Trophoblast cell (in vitro differentiated cells and primary cell): ENCODE measurements around the gene MACROD2.

Experiments
- DNase-seq, 2 donors: peaks; one replicate each; pipeline ENCODE4 v3.0.0-alpha.2; 2016
- H2AFZ ChIP-seq: 2 replicates; pipeline ENCODE4 v1.6.1; 2013; ENCODE audit warnings: low read length, moderate library complexity, mild to moderate bottlenecking; ENCODE audit not compliant: insufficient read depth, poor library complexity
- H2AK5ac ChIP-seq: 2 replicates; pipeline ENCODE4 v1.6.1; 2013; ENCODE audit warnings: mild to moderate bottlenecking, low read length
- H2BK120ac ChIP-seq: 2 replicates; pipeline ENCODE4 v1.6.1; 2013; ENCODE audit warnings: low read length, mild to moderate bottlenecking, moderate library complexity; ENCODE audit not compliant: insufficient read depth, poor library complexity
- H2BK12ac ChIP-seq: 2 replicates; pipeline ENCODE4 v1.6.1; 2013; ENCODE audit warnings: mild to moderate bottlenecking, low read length, moderate library complexity
- H2BK5ac ChIP-seq: 2 replicates; pipeline ENCODE4 v1.6.1; 2013; ENCODE audit warnings: low read length, low read depth, moderate library complexity, mild to moderate bottlenecking; ENCODE audit not compliant: poor library complexity
- H3K14ac ChIP-seq: 2 replicates; pipeline ENCODE4 v1.6.1; 2013; ENCODE audit warnings: mild to moderate bottlenecking, low read length
- H3K18ac ChIP-seq: 2 replicates; pipeline ENCODE4 v1.6.1; 2013; ENCODE audit warnings: mild to moderate bottlenecking, low read length
- H3K23ac ChIP-seq: 2 replicates; pipeline ENCODE4 v1.6.1; 2013; ENCODE audit warnings: low read length
- H3K27ac ChIP-seq: 2 replicates; pipeline ENCODE4 v1.5.1; 2013; ENCODE audit warnings: low read depth, mild to moderate bottlenecking, inconsistent platforms, low read length, moderate library complexity
- H3K27me3 ChIP-seq: 2 replicates; pipeline ENCODE4 v1.6.1; 2013; ENCODE audit warnings: inconsistent platforms, mild to moderate bottlenecking, low read length, moderate library complexity; ENCODE audit not compliant: insufficient read depth
- H3K36me3 ChIP-seq, 2 experiments: 1 replicate in 1 of 2; 2 replicates in 1 of 2; pipeline ENCODE4 v1.6.1; 2013; ENCODE audit warnings: low read length in 2 of 2, mild to moderate bottlenecking in 2 of 2, moderate library complexity in 1 of 2; ENCODE audit not compliant: insufficient read depth in 2 of 2, control insufficient read depth in 1 of 2
- H3K4ac ChIP-seq: 2 replicates; pipeline ENCODE4 v1.6.1; 2013; ENCODE audit warnings: low read depth, mild to moderate bottlenecking, low read length, moderate library complexity
- H3K4me1 ChIP-seq, 2 experiments: 1 replicate in 1 of 2; 2 replicates in 1 of 2; pipeline ENCODE4 v1.6.1; 2013; ENCODE audit warnings: low read length in 2 of 2, mild to moderate bottlenecking in 2 of 2, moderate library complexity in 1 of 2; ENCODE audit not compliant: insufficient read depth in 2 of 2, control insufficient read depth in 1 of 2
- H3K4me2 ChIP-seq: 2 replicates; pipeline ENCODE4 v1.6.1; 2013; ENCODE audit warnings: inconsistent platforms, mild to moderate bottlenecking, low read length, moderate library complexity
- H3K4me3 ChIP-seq: 2 replicates; pipeline ENCODE4 v1.5.1; 2013; ENCODE audit warnings: mild to moderate bottlenecking, low read depth, low read length, inconsistent platforms
- H3K79me1 ChIP-seq: one replicate; pipeline ENCODE4 v1.6.1; 2013; ENCODE audit warnings: low read length
- H3K79me2 ChIP-seq: 2 replicates; pipeline ENCODE4 v1.6.1; 2013; ENCODE audit warnings: low read length, mild to moderate bottlenecking; ENCODE audit not compliant: control insufficient read depth, insufficient read depth, poor library complexity
- H3K9ac ChIP-seq: 2 replicates; pipeline ENCODE4 v1.6.1; 2013; ENCODE audit warnings: mild to moderate bottlenecking, low read length
- H3K9me3 ChIP-seq: 2 replicates; pipeline ENCODE4 v1.6.1; 2013; ENCODE audit warnings: low read depth, mild to moderate bottlenecking, control low read depth, inconsistent platforms, low read length; ENCODE audit not compliant: insufficient read depth
- H4K12ac ChIP-seq: 2 replicates; pipeline ENCODE4 v1.6.1; 2013; ENCODE audit warnings: low read depth, mild to moderate bottlenecking, low read length, moderate library complexity
- H4K8ac ChIP-seq: 2 replicates; pipeline ENCODE4 v1.6.1; 2013; ENCODE audit warnings: low read depth, mild to moderate bottlenecking, low read length, moderate library complexity
- H4K91ac ChIP-seq: one replicate; pipeline ENCODE4 v1.6.1; 2013; ENCODE audit warnings: low read depth, mild to moderate bottlenecking, low read length, moderate library complexity
- WGBS: extraction: QIAGEN DNeasy Blood & Tissue Kit; methylation state at CpG from one replicate; pipeline ENCODE4 v1.1.7; 2013; ENCODE audit warnings: missing lambda C conversion rate; ENCODE audit not compliant: insufficient read length, insufficient coverage; ENCODE audit errors: extremely low coverage; 5-methylcytosine and 5-hydroxymethylcytosine counted together

Gene MACROD2

DNA sequence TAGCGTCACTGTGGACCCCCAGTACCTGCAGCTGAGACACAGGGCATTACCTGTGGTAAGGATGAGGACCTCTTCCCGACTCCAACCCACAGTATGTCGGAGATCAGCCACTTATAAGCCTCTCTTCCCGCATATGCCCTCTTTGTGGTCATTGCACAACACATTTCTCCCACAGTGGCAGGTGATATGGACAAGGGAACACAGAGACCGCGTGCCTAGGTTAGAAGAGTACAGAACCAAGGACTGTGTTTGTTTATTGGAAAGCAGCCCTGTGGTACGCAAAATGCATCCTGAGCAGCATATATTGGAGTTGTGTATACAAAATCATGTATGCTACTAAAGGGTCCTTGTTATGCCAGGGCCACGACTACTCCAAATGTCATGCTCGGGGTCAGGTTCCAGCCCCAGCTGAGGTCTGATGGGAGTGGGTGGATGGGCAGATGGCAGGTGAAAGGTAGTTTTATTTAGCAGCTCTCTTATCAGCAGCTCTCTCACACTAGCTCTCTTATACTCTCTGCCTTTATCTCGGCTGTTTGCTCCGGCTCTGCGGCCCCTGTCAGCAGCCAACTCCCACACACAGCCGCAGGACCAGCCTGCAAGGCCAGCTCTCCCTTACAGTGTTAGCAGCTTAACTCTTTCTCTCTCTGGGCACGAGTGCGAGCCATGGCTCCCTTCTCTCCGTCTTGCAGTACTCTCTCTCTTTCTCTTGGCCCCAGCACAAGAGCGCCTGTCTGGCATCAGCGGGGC lies 2009.0 kb downstream of the MACROD2 start:
- Histone ChIP-seq H3K27me3 (no peaks in the 10 kb centered on the region), H4K91ac (no peak overlapping the region), H3K4ac (no peak overlapping the region), H2BK12ac (no peak overlapping the region), H3K23ac (no peak overlapping the region), H2AFZ (no peak overlapping the region), H2AK5ac (no peak overlapping the region), H2BK5ac (no peak overlapping the region), H3K4me1 (no peaks in the 10 kb centered on the region), H3K18ac (no peak overlapping the region), H2BK120ac (no peak overlapping the region), H4K12ac (no peak overlapping the region), H3K9me3 (no peaks in the 10 kb centered on the region), H3K36me3 (no peaks in the 10 kb centered on the region), H3K4me3 (no peak overlapping the region), H3K4me2 (no peak overlapping the region), H3K79me2 (no peaks in the 10 kb centered on the region), H3K14ac (no peak overlapping the region), H3K27ac (no peak overlapping the region), H3K79me1 (no peaks in the 10 kb centered on the region), H3K9ac (no peak overlapping the region), H4K8ac (no peak overlapping the region)
- WGBS = no CpG with 5 or more reads among the region's 18 CpGs
- no peak for DNase-seq

DNA sequence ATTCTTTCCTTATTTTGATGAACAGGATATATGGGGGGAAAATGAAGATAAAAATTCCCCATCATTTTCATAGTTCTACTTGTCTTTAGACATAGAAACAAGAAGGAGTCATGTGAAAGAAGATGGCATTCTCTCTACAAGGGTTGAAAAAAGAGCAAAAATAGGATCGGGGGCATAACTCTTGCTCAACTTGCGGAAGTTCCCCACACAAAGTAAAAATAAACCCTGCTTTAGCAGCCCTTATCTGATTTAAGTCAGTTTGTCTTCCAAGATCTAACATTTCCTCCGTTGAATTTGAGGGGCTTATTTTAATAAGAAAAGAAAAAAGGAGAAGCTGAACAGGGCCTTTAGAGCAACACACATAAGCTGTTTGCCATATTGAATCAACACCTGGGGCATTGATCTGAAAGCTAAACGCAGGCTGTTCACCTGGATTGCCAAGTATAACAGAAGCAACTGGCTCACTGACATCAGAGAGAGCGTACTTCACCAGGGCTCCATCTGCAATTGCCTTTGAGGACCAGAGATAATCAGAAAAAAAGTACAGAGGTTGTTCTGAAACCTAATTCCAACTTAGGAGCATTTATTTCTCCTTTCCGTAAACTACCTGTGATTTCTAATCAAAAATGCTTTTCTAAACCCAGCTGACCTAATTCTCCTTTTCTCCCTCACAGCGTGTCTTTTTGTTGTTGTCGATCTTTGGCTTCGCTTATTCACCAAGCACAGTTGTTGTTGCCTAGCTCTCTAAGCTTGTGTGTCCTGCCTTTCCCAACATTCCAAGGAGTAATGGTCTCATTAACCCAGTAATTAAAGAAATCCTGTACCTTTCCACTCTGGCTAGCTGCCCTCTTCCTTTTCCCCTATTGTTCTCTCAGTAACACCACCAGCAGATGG lies 2010.0 kb downstream of the MACROD2 start:
- Histone ChIP-seq H3K4me1 (no peaks in the 10 kb centered on the region), H3K4me3 (no peak overlapping the region), H4K91ac (no peak overlapping the region), H2AK5ac (no peak overlapping the region), H3K27me3 (no peaks in the 10 kb centered on the region), H2AFZ (no peak overlapping the region), H4K12ac (no peak overlapping the region), H3K4ac (no peak overlapping the region), H3K9me3 (no peaks in the 10 kb centered on the region), H3K9ac (no peak overlapping the region), H3K23ac (no peak overlapping the region), H4K8ac (no peak overlapping the region), H3K4me2 (no peak overlapping the region), H3K14ac (no peak overlapping the region), H3K36me3 (no peaks in the 10 kb centered on the region), H3K79me1 (no peaks in the 10 kb centered on the region), H2BK120ac (no peak overlapping the region), H3K27ac (no peak overlapping the region), H2BK5ac (no peak overlapping the region), H2BK12ac (no peak overlapping the region), H3K79me2 (no peaks in the 10 kb centered on the region), H3K18ac (no peak overlapping the region)
- no peak for DNase-seq
- no CpG with 5 or more reads among the region's 9 CpGs for WGBS

DNA sequence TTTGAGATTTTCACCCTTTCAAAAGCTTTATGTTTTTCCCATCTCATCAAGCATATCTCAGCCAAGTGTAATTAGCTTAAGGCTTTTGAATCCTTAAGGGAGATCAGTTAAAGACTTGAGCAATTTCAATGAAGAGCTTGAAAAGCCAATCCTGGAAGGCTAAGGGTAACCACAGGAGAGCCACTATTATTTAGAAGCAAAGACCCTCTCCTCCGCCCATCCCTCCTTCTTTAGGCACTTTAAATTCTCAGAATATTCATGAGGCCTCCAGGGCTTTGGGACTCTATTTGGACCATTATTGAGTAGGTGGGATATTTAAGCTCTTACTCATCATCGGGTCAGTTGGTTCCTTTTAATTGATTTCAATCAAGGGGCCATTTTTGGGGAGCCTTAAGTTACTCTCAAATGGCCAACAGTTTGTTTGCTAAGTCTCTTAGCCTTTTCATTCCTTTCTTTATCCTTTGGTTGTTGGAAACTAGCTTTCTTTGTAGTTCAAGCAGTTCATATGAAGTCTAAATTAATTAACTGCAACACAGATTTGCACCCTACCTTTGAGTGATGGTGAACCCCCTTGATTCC lies 2010.7 kb downstream of the MACROD2 start:
- no peak overlapping the region for H2AFZ ChIP-seq
- no peaks in the 10 kb centered on the region for H3K79me2 ChIP-seq
- no peak overlapping the region for H3K4me2 ChIP-seq
- peaks cover 2% of the 10 kb centered on the region for H3K79me1 ChIP-seq
- H2BK12ac ChIP-seq = no peak overlapping the region
- no peak overlapping the region for H2BK120ac ChIP-seq
- no peaks in the 10 kb centered on the region for H3K36me3 ChIP-seq
- H3K9ac ChIP-seq = no peak overlapping the region
- no peak overlapping the region for H2AK5ac ChIP-seq
- H3K27me3 ChIP-seq = no peaks in the 10 kb centered on the region
- no peak overlapping the region for H4K91ac ChIP-seq
- H3K4ac ChIP-seq = no peak overlapping the region
- H3K27ac ChIP-seq = no peak overlapping the region
- no peak overlapping the region for H4K8ac ChIP-seq
- no peak for DNase-seq
- H3K18ac ChIP-seq = no peak overlapping the region
- no peak overlapping the region for H3K4me3 ChIP-seq
- H3K14ac ChIP-seq = no peak overlapping the region
- H4K12ac ChIP-seq = no peak overlapping the region
- H3K23ac ChIP-seq = no peak overlapping the region
- peaks cover 0 to under 1% of the 10 kb centered on the region in 2 experiments for H3K4me1 ChIP-seq
- no CpG with 5 or more reads among the region's 2 CpGs for WGBS
- H2BK5ac ChIP-seq = no peak overlapping the region
- H3K9me3 ChIP-seq = no peaks in the 10 kb centered on the region

DNA sequence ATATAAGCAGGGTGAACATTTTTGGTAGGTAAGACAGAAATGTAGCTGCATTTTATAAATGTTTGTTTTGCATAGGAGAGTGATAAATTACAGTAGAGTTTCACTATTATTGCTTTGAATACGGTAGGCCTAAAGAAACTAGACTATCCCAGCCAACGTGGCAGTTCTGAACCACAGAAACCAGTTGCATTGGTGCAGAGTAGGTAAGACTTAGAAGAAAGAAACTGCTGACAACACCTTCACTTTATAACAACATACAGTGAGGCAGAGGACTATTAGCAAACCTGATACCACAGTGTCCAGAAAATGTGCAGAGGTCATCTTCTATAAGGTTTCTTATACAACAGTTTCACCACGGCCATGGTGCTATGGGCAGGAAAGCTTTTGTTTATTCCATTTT lies 2011.8 kb downstream of the MACROD2 start:
- Histone ChIP-seq H4K8ac (no peak overlapping the region), H4K91ac (no peak overlapping the region), H2AK5ac (no peak overlapping the region), H3K4me2 (no peak overlapping the region), H4K12ac (no peak overlapping the region), H2BK12ac (no peak overlapping the region), H3K9ac (no peak overlapping the region), H3K79me1 (peaks cover 2% of the 10 kb centered on the region), H3K79me2 (no peaks in the 10 kb centered on the region), H3K9me3 (no peaks in the 10 kb centered on the region), H3K36me3 (no peaks in the 10 kb centered on the region), H2BK5ac (no peak overlapping the region), H3K27me3 (no peaks in the 10 kb centered on the region), H3K4me3 (no peak overlapping the region), H2AFZ (no peak overlapping the region), H3K4ac (no peak overlapping the region), H3K14ac (no peak overlapping the region), H3K18ac (no peak overlapping the region), H3K23ac (no peak overlapping the region), H3K27ac (no peak overlapping the region), H3K4me1 (peaks cover 0 to 2% of the 10 kb centered on the region in 2 experiments), H2BK120ac (no peak overlapping the region)
- no CpG with 5 or more reads among the region's 3 CpGs for WGBS
- DNase-seq = no peak
